VCaP (cell line): ENCODE data around the gene SNX3.
"Not testable (repeated sequence)": the region's sequence is repeated elsewhere in the genome, so short reads cannot be mapped to it uniquely, and the experiment has no call there.

Source experiments
- H3K27ac ChIP-seq: fragments of 450-650 bp; 2 replicates; pipeline ENCODE4 v1.5.1; 2017
- CTCF ChIP-seq: fragments of 450-650 bp; conservative IDR thresholded peaks from 2 replicates; pipeline ENCODE4 v1.5.1; 2017; ENCODE audit warnings: mild to moderate bottlenecking, moderate library complexity

The SNX3 gene

GRCh38 chr6:108260809-108261569, at the start of gene SNX3:
Gene SNX3, minus strand, starts transcription at chr6:108261040. Its CDS starts 119 bp downstream, at chr6:108260921.
- TF ChIP-seq CTCF: peak; percentile 43
- peak within 1 kb of the TSS; percentile 96 for H3K27ac ChIP-seq

GRCh38 chr6:108309844-108310243, 49.0 kb upstream of the SNX3 start:
- no peak overlapping the region for H3K27ac ChIP-seq

GRCh38 chr6:108308641-108309040, 47.8 kb upstream of the SNX3 start:
- H3K27ac ChIP-seq: not testable (repeated sequence)

More at GRCh38 chr6:108309844-108310243, 49.0 kb upstream of the SNX3 start:
- no peak for TF ChIP-seq CTCF

- TF ChIP-seq CTCF: no peak
- no peak overlapping the region for H3K27ac ChIP-seq
Observed at GRCh38 chr6:108304646-108305045, 43.8 kb upstream of the SNX3 start.

GRCh38 chr6:108302386-108302785, 41.5 kb upstream of the SNX3 start:
- TF ChIP-seq CTCF: no peak

GRCh38 chr6:108295676-108296075, 34.8 kb upstream of the SNX3 start:
- TF ChIP-seq CTCF: no peak
- H3K27ac ChIP-seq: peak overlapping the region; percentile 95

More at GRCh38 chr6:108302386-108302785, 41.5 kb upstream of the SNX3 start:
- H3K27ac ChIP-seq: no peak overlapping the region

- no peak for TF ChIP-seq CTCF
- peak within 1 kb of the TSS; percentile 95 for H3K27ac ChIP-seq
Observed at GRCh38 chr6:108294727-108295625, 34.1 kb upstream of the SNX3 start, which contains the start of gene AFG1L. Gene AFG1L, plus strand, starts transcription at chr6:108295054. Its CDS starts 26 bp downstream, at chr6:108295080.
